ENCODE results near the gene SEMA4A. TPM values are rescaled to one million over a fixed set of nuclear protein-coding genes. Genes with fewer than 3 reads are reported as not detected.
"Not testable (repeated sequence)": the region's sequence is repeated elsewhere in the genome, so short reads cannot be mapped to it uniquely, and the experiment has no call there.

The SEMA4A gene
- total RNA-seq, 2 experiments from 2014 or later: 53.3 to 64.5 TPM

- H3K4me3 Mint-ChIP-seq: peak overlapping the region; percentile 93
- no peaks in the 10 kb centered on the region for H3K9me3 Mint-ChIP-seq (ENCODE audit: low read depth)
- ATAC-seq: no peak
- peaks cover 17% of the 10 kb centered on the region for H3K27me3 Mint-ChIP-seq
- H3K4me1 Mint-ChIP-seq: peaks cover 26% of the 10 kb centered on the region
- intact Hi-C loops (cut with DNase I, micrococcal nuclease): no loop called here
- H3K36me3 Mint-ChIP-seq (ENCODE audit: low read depth): peaks cover 11% of the 10 kb centered on the region
- ChIA-PET POLR2A (interaction anchor here (0.7 to 5.1 kb wide), 5 partner anchors 10 to 979 kb away, joined by 3 to 25 read pairs (median 4); no protein-coding TSS in a partner anchor), CTCF (interaction anchor here (0.7 to 29.1 kb wide), 4 partner anchors 9 to 37 kb away, joined by 3 to 929 read pairs (median 26); partner anchors contain the start of gene MEX3A)
- H3K27ac Mint-ChIP-seq: peak overlapping the region; percentile 82
- no peak for DNase-seq
Measured at GRCh38 chr1:156113282-156113950, 40.0 kb upstream of the SEMA4A start.

- CTCF ChIA-PET: interaction anchor here (0.5 to 29.1 kb wide), 4 partner anchors 14 to 109 kb away, joined by 3 to 929 read pairs (median 26); partner anchors contain the start of gene MEX3A
- Mint-ChIP-seq H3K27me3 (peaks cover 19% of the 10 kb centered on the region), H3K36me3 (ENCODE audit: low read depth) (peaks cover 13% of the 10 kb centered on the region), H3K4me3 (peak within 1 kb of the TSS; percentile 93), H3K27ac (peak within 1 kb of the TSS; percentile 83), H3K9me3 (ENCODE audit: low read depth) (no peaks in the 10 kb centered on the region), H3K4me1 (peaks cover 26% of the 10 kb centered on the region)
- POLR2A ChIA-PET: interaction anchor here (0.7 to 5.1 kb wide), 7 partner anchors 8 to 980 kb away, joined by 3 to 25 read pairs (median 7); no protein-coding TSS in a partner anchor
- peak; percentile 91 for ATAC-seq
- intact Hi-C loops (cut with DNase I, micrococcal nuclease): loop anchor here (1.0 to 2.0 kb wide), 6 partner anchors 8 to 391 kb away; partner anchors contain the start of gene UBQLN4 (in 1 of the 2)
- peak; percentile 90 for DNase-seq
Measured at GRCh38 chr1:156114101-156114918, 39.1 kb upstream of the SEMA4A start, which contains the start of gene LMNA. LMNA (plus strand) TSS chr1:156114711; CDS start chr1:156114919, 208 bp downstream.

GRCh38 chr1:156114919-156115513 is 38.4 kb upstream of the SEMA4A start:
- Mint-ChIP-seq H3K36me3 (ENCODE audit: low read depth) (peaks cover 16% of the 10 kb centered on the region), H3K4me1 (peaks cover 28% of the 10 kb centered on the region), H3K27ac (peak overlapping the region; percentile 83), H3K27me3 (peaks cover 19% of the 10 kb centered on the region), H3K4me3 (peak overlapping the region; percentile 93), H3K9me3 (ENCODE audit: low read depth) (no peaks in the 10 kb centered on the region)
- CTCF ChIA-PET: interaction anchor here (0.5 to 29.1 kb wide), 5 partner anchors 13 to 109 kb away, joined by 3 to 929 read pairs (median 4); partner anchors contain the start of gene MEX3A
- DNase-seq (peak; percentile 50), ATAC-seq (no peak)
- POLR2A ChIA-PET: interaction anchor here (1.0 to 5.1 kb wide), 6 partner anchors 8 to 18 kb away, joined by 3 to 25 read pairs (median 8); no protein-coding TSS in a partner anchor
- intact Hi-C loops (cut with DNase I, micrococcal nuclease): loop anchor here (1.0 to 2.0 kb wide), 7 partner anchors 8 to 390 kb away; partner anchors contain the start of gene UBQLN4 (in 1 of the 2)

- Mint-ChIP-seq H3K27ac (peak overlapping the region; percentile 83), H3K4me3 (peak overlapping the region; percentile 93), H3K9me3 (ENCODE audit: low read depth) (no peaks in the 10 kb centered on the region), H3K4me1 (peaks cover 35% of the 10 kb centered on the region), H3K36me3 (ENCODE audit: low read depth) (peaks cover 21% of the 10 kb centered on the region), H3K27me3 (peaks cover 19% of the 10 kb centered on the region)
- intact Hi-C loops (cut with DNase I, micrococcal nuclease): loop anchor here (1.0 to 2.0 kb wide), 3 partner anchors 8 to 63 kb away; partner anchors contain the start of gene UBQLN4 (in 1 of the 2)
- ATAC-seq (no peak), DNase-seq (no peak)
- ChIA-PET POLR2A (interaction anchor here (1.0 to 5.1 kb wide), 7 partner anchors 8 to 18 kb away, joined by 3 to 25 read pairs (median 7); no protein-coding TSS in a partner anchor), CTCF (interaction anchor here (0.8 to 29.1 kb wide), 4 partner anchors 13 to 49 kb away, joined by 3 to 929 read pairs (median 26); partner anchors contain the start of gene MEX3A)
Measured at GRCh38 chr1:156115514-156116374, 37.6 kb upstream of the SEMA4A start.

- H3K27ac Mint-ChIP-seq; H3K9me3 Mint-ChIP-seq (ENCODE audit: low read depth); DNase-seq; intact Hi-C loops (cut with DNase I, micrococcal nuclease); ATAC-seq: not testable (repeated sequence)
- Mint-ChIP-seq H3K36me3 (ENCODE audit: low read depth) (peaks cover 21% of the 10 kb centered on the region), H3K4me1 (peaks cover 35% of the 10 kb centered on the region), H3K4me3 (peak overlapping the region; percentile 93), H3K27me3 (peaks cover 19% of the 10 kb centered on the region)
- CTCF ChIA-PET: interaction anchor here (1.5 to 29.1 kb wide), 3 partner anchors 12 to 29 kb away, joined by 3 to 929 read pairs (median 49); partner anchors contain the start of gene MEX3A
- POLR2A ChIA-PET: interaction anchor here (0.7 to 2.1 kb wide), 2 partner anchors 10 to 64 kb away, joined by 3 to 4 read pairs; no protein-coding TSS in a partner anchor
Measured at GRCh38 chr1:156116731-156117130, 36.7 kb upstream of the SEMA4A start.

- ChIA-PET POLR2A (interaction anchor here (0.6 to 2.1 kb wide), 4 partner anchors 10 to 66 kb away, joined by 3 to 7 read pairs (median 4); no protein-coding TSS in a partner anchor), CTCF (interaction anchor here (0.6 to 29.1 kb wide), 4 partner anchors 11 to 128 kb away, joined by 3 to 929 read pairs (median 26); partner anchors contain the start of gene MEX3A)
- H3K4me1 Mint-ChIP-seq: peaks cover 38% of the 10 kb centered on the region
- no peaks in the 10 kb centered on the region for H3K9me3 Mint-ChIP-seq (ENCODE audit: low read depth)
- H3K27ac Mint-ChIP-seq: no peak overlapping the region
- intact Hi-C loops (cut with DNase I, micrococcal nuclease): no loop called here
- no peak for DNase-seq
- peaks cover 21% of the 10 kb centered on the region for H3K36me3 Mint-ChIP-seq (ENCODE audit: low read depth)
- ATAC-seq: no peak
- H3K27me3 Mint-ChIP-seq: peaks cover 17% of the 10 kb centered on the region
- H3K4me3 Mint-ChIP-seq: peak overlapping the region; percentile 93
Measured at GRCh38 chr1:156117414-156118176, 35.8 kb upstream of the SEMA4A start.

- DNase-seq: no peak
- no peak overlapping the region for H3K27ac Mint-ChIP-seq
- peak overlapping the region; percentile 55 for H3K4me3 Mint-ChIP-seq
- intact Hi-C loops (cut with DNase I, micrococcal nuclease): no loop called here
- H3K27me3 Mint-ChIP-seq: peaks cover 15% of the 10 kb centered on the region
- H3K36me3 Mint-ChIP-seq (ENCODE audit: low read depth): peaks cover 21% of the 10 kb centered on the region
- H3K9me3 Mint-ChIP-seq (ENCODE audit: low read depth): no peaks in the 10 kb centered on the region
- POLR2A ChIA-PET: interaction anchor here (0.6 to 1.6 kb wide), 4 partner anchors 9 to 36 kb away, joined by 3 to 10 read pairs (median 7); no protein-coding TSS in a partner anchor
- CTCF ChIA-PET: interaction anchor here (0.6 to 29.1 kb wide), 7 partner anchors 10 to 411 kb away, joined by 3 to 929 read pairs (median 3); partner anchors contain the start of gene MEX3A
- peaks cover 41% of the 10 kb centered on the region for H3K4me1 Mint-ChIP-seq
- no peak for ATAC-seq
Measured at GRCh38 chr1:156118177-156118868, 35.1 kb upstream of the SEMA4A start.

- peak; percentile 11 for ATAC-seq
- Mint-ChIP-seq H3K27me3 (peaks cover 12% of the 10 kb centered on the region), H3K4me3 (peak overlapping the region; percentile 43), H3K36me3 (ENCODE audit: low read depth) (peaks cover 21% of the 10 kb centered on the region), H3K4me1 (peaks cover 44% of the 10 kb centered on the region), H3K27ac (no peak overlapping the region), H3K9me3 (ENCODE audit: low read depth) (no peaks in the 10 kb centered on the region)
- POLR2A ChIA-PET: interaction anchor here (1.2 to 1.6 kb wide), 2 partner anchors 7 to 23 kb away, joined by 8 to 10 read pairs; no protein-coding TSS in a partner anchor
- intact Hi-C loops (cut with DNase I, micrococcal nuclease): no loop called here
- CTCF ChIA-PET: interaction anchor here (0.5 to 29.1 kb wide), 4 partner anchors 24 to 1486 kb away, joined by 3 to 929 read pairs (median 3); partner anchors contain the start of gene MEX3A
- DNase-seq: peak; percentile 40
Measured at GRCh38 chr1:156119503-156120209, 33.7 kb upstream of the SEMA4A start.

Measured in activated CD4-positive, alpha-beta T cell treated with anti-CD3 and anti-CD28 coated beads for 36 hours (primary cell).